SK-N-SH (cell line): ENCODE measurements around the gene GTF2F2.

ENCODE experiments used
- CHD2 ChIP-seq: fragments of 150-350 bp; IDR thresholded peaks from 2 replicates; pipeline ENCODE4 v1.6.1; 2018; ENCODE audit warnings: low read length; ENCODE audit not compliant: partially characterized antibody
- CTCF ChIP-seq: fragments of 200-600 bp; sonication (generic); IDR thresholded peaks from 2 replicates; pipeline ENCODE4 v1.6.1; 2017; ENCODE audit warnings: antibody characterized with exemption, mild to moderate bottlenecking, moderate library complexity
- EP300 ChIP-seq, 2 experiments: IDR thresholded peaks; 2 replicates each; pipeline versions ENCODE4 v1.4.0 to v1.6.1; 2012; ENCODE audit warnings: borderline replicate concordance in 1 of 2, low read depth in 1 of 2, low read length in 1 of 2
- FOXM1 ChIP-seq: IDR thresholded peaks from 2 replicates; pipeline ENCODE4 v1.4.0; 2012; ENCODE audit warnings: low read depth, mild to moderate bottlenecking
- GABPA ChIP-seq: IDR thresholded peaks from 2 replicates; pipeline ENCODE4 v1.4.0; 2012; ENCODE audit warnings: low read depth, mild to moderate bottlenecking
- JUND ChIP-seq: IDR thresholded peaks from 2 replicates; pipeline ENCODE4 v1.4.0; 2012
- MEF2A ChIP-seq: IDR thresholded peaks from 2 replicates; pipeline ENCODE4 v1.4.0; 2012; ENCODE audit warnings: low read depth, borderline replicate concordance
- POLR2AphosphoS5 ChIP-seq: IDR thresholded peaks from 2 replicates; pipeline ENCODE4 v1.6.1; 2012; ENCODE audit warnings: low read depth, low read length
- SMC3 ChIP-seq: IDR thresholded peaks from 2 replicates; pipeline ENCODE4 v1.6.1; 2012; ENCODE audit warnings: low read depth, low read length, improper control_type of control experiment

- TF ChIP-seq CTCF: no peak
- TF ChIP-seq CHD2: no peak
- TF ChIP-seq JUND: no peak
- no peak for TF ChIP-seq SMC3
- TF ChIP-seq MEF2A: no peak
- no peak for TF ChIP-seq EP300 (IDR thresholded peaks at IDR 0.05; ENCODE audit: borderline replicate concordance in 1 of 2, low read depth in 1 of 2, low read length in 1 of 2)
- TF ChIP-seq POLR2AphosphoS5: no peak
- TF ChIP-seq GABPA: no peak
- TF ChIP-seq FOXM1: no peak
Measured at GRCh38 chr13:45278096-45278645, 157.9 kb downstream of the GTF2F2 start.
